DMS 273 (cell line): ENCODE results near the gene HES5.

Experiments used
- DNase-seq: peaks from one replicate; lab custom pipeline; 2025; ENCODE audit not compliant: unreplicated experiment; lab: John Stamatoyannopoulos, UW

Gene HES5

DNA sequence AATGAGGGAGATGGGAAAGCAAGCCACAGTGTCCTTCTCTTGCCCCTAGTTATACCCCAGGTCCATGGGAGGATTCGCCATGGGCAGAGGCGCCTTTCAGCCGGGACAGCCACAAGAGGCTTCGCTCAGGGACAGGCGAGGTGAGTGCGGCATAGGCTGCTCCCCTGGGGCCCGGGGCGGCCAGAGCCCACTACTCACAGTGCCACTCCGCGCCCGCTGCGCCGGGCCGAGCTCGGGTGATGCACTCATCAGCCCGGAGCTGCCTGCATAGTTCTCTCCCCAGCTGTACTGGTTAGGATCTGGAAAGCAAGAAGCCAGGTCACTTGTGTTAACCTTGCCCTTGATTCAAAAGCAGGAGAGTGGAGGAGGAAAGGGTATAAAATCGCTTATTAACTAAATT, 12.1 kb downstream of the HES5 start:
- DNase-seq = no peak

- DNase-seq = no peak
Measured at GRCh38 chr1:2516946-2517345, 13.1 kb downstream of the HES5 start.

DNA sequence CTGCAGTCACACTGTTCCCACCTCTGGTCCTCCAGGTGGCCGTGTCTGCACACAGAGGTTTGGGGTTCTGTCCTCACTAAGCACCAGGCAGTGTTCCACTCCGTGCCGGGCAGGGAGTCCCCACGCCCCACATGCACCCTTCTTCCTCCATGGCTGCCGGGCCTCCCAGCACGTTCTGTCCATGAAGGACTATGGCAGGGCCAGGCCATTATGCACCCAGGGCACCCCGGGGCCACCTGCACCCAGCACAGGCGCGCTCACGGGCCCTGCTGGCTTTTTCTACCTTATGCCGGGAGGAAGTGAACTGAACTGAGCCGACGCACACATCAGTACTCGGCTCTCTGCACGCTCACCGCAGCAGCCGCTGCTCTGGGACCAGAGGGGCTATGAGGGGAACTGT, 13.9 kb downstream of the HES5 start:
- DNase-seq = no peak

GRCh38 chr1:2515763-2516080, 14.3 kb downstream of the HES5 start:
- no peak for DNase-seq

GRCh38 chr1:2514863-2515762, 14.9 kb downstream of the HES5 start:
- no peak for DNase-seq

DNA sequence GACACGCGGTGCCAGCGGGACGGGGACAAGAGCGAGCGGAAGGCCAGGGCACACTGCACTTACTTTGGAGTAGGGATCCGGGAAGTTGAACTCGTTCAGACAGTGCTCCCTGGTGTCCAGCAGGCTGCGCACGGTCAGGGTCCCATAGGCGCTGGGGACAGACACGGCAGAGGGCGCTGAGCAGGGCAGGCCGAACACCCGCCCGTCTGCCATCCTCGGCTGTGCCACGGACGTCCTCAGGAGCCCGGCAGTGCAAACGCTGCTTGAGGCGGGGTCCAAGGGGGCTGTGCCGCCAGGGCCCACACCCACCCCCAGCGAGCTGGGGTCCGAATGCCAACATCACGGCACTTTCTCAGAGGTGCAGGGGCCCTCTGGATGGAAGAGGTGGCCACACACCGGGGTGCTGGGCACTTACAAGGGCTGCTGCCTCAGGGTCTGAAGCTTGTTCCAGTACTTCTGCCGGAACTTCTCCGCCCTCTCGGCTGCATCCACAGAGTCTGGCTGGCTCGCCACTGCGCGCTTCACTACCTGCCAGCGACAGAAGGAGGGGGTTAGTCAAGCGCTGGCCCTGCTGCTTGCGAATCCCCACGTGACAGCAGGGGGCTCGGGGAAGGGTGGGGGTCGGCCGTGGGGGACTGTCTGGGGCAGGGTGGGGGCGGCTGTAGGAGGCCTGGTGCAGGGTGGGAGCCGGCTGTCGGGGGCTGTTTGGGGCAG, 16.0 kb downstream of the HES5 start:
- no peak for DNase-seq

GRCh38 chr1:2512862-2513421, 17.1 kb downstream of the HES5 start:
- no peak for DNase-seq

- no peak for DNase-seq
Measured at GRCh38 chr1:2510366-2511155, 19.5 kb downstream of the HES5 start.

DNA sequence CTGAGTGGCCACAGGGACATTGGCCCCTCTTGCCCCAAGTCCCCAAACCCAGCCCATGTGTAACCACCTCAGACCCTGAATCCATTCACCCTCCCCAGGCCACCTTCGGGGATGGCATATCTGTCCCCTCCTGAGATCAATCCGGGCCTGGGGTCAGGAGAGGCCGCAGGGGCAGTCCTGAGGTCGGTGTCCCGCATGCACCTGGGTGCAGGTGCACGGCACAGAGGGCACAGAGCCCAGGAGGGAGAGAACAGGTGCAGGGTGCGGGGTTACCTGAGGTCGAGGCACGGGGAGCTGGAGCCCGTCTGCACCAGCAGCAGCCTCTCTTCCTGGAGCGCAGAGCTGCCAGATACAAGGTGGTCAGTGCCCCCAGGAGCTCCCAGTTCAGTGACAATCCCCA, 20.5 kb downstream of the HES5 start:
- no peak for DNase-seq

- DNase-seq = no peak
Measured at GRCh38 chr1:2508751-2509150, 21.3 kb downstream of the HES5 start.

GRCh38 chr1:2508180-2508579, 21.9 kb downstream of the HES5 start:
- no peak for DNase-seq

DNA sequence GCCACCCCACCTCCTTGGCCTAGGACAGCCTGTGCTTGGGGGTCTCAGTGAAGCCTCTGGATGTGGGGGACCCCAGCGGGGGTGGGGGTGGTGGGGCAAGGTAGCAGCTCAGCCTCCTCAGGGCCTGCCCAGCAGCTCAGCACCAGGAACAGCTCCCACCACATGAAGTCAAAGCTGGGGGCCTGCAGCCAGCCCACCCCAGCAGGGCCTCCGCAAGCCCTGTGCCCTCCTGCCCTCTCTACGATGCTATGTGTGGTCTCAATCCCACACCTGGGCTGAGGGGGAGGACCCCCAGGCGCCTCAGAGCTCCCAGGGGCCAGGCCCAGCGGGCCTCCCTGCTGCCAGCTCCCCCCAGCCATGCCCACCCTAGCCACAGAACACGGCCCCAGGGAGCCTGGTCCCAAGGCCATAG, 22.3 kb downstream of the HES5 start:
- DNase-seq = no peak

DNA sequence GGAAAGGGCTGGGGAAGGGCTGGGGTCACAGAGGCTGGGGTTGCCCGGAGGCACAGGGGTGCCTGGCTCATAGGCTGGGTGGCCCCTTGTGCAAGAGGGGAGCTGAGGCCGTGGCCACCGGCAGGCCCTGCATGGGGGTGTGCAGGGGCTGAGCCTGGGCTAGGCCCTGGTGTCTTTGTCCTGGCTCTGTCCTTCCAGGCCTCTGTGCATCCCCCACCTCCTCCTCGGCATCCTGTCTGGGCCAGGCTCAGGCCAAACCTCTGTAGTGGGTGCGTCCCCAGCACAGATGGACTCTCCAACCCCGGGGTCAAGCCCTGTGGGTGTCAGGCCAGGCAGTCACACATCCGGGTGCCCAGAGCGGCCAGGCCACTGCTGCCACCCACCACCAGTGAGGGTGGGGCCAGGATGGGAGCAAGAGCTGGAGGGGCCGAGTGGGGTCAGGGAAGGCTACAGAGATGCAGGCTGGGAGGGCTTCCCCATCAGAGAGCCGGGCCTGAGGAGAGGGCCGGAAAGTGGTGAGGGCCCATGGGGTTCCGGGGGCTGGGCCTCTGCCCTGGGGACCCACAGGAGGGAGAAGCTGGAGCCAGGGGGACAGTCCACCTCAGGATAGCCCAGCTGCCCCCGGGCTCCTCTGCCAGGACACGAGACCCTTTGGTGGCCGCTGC, 23.0 kb downstream of the HES5 start:
- no peak for DNase-seq

DNA sequence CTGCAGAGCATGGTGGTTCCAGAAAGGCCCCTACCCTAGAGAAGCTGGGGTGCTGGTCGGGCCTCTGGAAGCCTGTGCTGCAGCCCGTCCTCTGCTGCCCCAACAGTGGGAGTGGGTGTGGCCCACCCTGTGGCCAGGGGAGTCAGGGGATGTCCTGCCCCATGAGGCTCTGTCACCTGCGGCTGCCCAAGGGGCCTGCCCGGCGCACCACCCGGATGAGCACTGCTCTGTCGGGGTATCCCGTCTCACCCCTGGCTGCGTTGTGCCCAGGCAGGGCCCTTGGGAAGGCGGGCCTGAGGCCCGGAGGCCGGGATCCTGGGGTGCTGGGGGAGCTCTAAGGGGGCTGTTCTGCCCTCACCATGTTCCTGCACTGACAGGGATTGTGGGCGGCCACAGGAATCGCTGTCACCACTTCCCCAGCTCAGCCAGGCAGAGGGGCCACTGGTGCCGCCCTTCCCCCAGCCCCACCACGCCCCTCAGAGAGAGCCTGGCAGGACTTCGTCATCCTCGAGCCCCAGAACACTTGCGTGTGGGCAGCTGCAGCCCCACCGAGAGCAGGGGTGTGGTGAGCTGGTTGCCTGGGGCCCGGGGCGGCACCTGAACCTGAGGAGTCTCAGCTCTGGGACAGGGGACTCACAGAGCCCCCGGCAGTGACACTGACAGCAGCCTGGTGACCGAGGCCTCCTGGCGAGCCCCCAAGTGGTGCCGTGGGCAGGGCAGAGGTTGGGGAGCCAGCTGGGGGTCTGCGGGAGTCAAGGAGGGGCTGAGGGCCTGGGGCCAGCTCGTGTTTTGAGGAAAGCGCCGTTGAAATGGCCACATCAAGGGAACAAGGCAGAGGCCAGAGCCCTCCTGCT, 23.8 kb downstream of the HES5 start:
- DNase-seq = peak; percentile 31

GRCh38 chr1:2505461-2505994, 24.5 kb downstream of the HES5 start:
- peak; percentile 52 for DNase-seq

DNA sequence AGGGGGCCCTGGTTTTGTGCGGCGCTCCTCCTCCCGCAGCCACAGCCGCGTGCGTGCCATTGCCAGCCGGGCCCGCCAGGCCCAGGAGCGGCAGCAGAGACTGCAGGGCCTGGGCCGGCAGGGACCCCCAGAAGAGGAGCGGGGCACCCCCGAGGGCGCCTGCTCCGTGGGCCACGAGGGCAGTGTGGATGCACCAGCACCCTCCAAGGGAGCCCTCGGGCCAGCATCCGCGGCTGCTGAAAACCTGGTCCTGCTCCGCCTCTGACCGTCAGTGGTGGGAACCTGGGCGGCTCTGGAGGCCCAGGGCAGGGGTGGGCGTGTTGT, 25.2 kb downstream of the HES5 start:
- DNase-seq = peak; percentile 52

GRCh38 chr1:2504225-2504948, 25.7 kb downstream of the HES5 start:
- DNase-seq = peak; percentile 51

- no peak for DNase-seq
Measured at GRCh38 chr1:2503554-2504224, 26.4 kb downstream of the HES5 start.
